Progenitor cell of endocrine pancreas (in vitro differentiated cells): ENCODE measurements around the gene ENDOD1. TPM values are rescaled to one million over a fixed set of nuclear protein-coding genes. Genes with fewer than 3 reads are reported as not detected.

Source experiments
- DNase-seq: peaks from one replicate; pipeline ENCODE4 v3.0.0; 2021; ENCODE audit warnings: low spot score; ENCODE audit not compliant: unreplicated experiment
- H3K27ac Mint-ChIP-seq: 2 replicates; pipeline ENCODE4 v1.8.0; 2021; ENCODE audit warnings: mild to moderate bottlenecking, moderate library complexity, mixed read lengths
- H3K27me3 Mint-ChIP-seq: 2 replicates; pipeline ENCODE4 v1.8.0; 2021; ENCODE audit warnings: mixed read lengths
- H3K36me3 Mint-ChIP-seq: 2 replicates; pipeline ENCODE4 v1.8.0; 2022; ENCODE audit warnings: mixed read lengths; ENCODE audit not compliant: insufficient read depth
- H3K4me1 Mint-ChIP-seq: 2 replicates; pipeline ENCODE4 v1.8.0; 2021; ENCODE audit warnings: low read depth, mixed read lengths
- H3K4me3 Mint-ChIP-seq: 2 replicates; pipeline ENCODE4 v1.8.0; 2021; ENCODE audit warnings: low read depth, mild to moderate bottlenecking, moderate library complexity, mixed read lengths
- H3K9me3 Mint-ChIP-seq: 2 replicates; pipeline ENCODE4 v1.8.0; 2021; ENCODE audit warnings: low read depth, mixed read lengths
- CTCF ChIP-seq: fragments of 200-600 bp; sonication (generic); IDR thresholded peaks from one replicate; pipeline ENCODE4 v1.5.0; 2021; ENCODE audit warnings: antibody characterized with exemption, mild to moderate bottlenecking; ENCODE audit not compliant: unreplicated experiment
- total RNA-seq: library from RNA; stranded (reverse); gene quantifications from 2 replicates; pipeline ENCODE4 v1.2.1, GENCODE V29; 2021

Gene ENDOD1
- total RNA-seq, 1 donor from 2014 or later, result 2.1 TPM

- peaks cover 47% of the 10 kb centered on the region for H3K27me3 Mint-ChIP-seq
- no peak overlapping the region for H3K4me3 Mint-ChIP-seq
- H3K4me1 Mint-ChIP-seq, result peaks cover 6% of the 10 kb centered on the region
- no peak overlapping the region for H3K27ac Mint-ChIP-seq
- DNase-seq, result no peak
- TF ChIP-seq CTCF, result no peak
- no peaks in the 10 kb centered on the region for H3K9me3 Mint-ChIP-seq
- H3K36me3 Mint-ChIP-seq, result no peaks in the 10 kb centered on the region
Measured at GRCh38 chr11:95144313-95145235, 54.9 kb downstream of the ENDOD1 start.

- Mint-ChIP-seq H3K4me1 (peaks cover 9% of the 10 kb centered on the region), H3K9me3 (no peaks in the 10 kb centered on the region), H3K36me3 (no peaks in the 10 kb centered on the region), H3K27ac (no peak overlapping the region), H3K4me3 (no peak overlapping the region), H3K27me3 (peaks cover 42% of the 10 kb centered on the region)
- no peak for TF ChIP-seq CTCF
- no peak for DNase-seq
Measured at GRCh38 chr11:95145430-95146060, 55.9 kb downstream of the ENDOD1 start.

GRCh38 chr11:95147364-95147905 is 57.8 kb downstream of the ENDOD1 start:
- Mint-ChIP-seq H3K27me3 (peaks cover 30% of the 10 kb centered on the region), H3K27ac (no peak overlapping the region)

GRCh38 chr11:95148406-95148805 is 58.8 kb downstream of the ENDOD1 start:
- H3K4me1 Mint-ChIP-seq, result peaks cover 13% of the 10 kb centered on the region
- H3K27ac Mint-ChIP-seq, result no peak overlapping the region
- H3K4me3 Mint-ChIP-seq, result no peak overlapping the region
- peaks cover 24% of the 10 kb centered on the region for H3K27me3 Mint-ChIP-seq
- H3K36me3 Mint-ChIP-seq, result no peaks in the 10 kb centered on the region
- no peaks in the 10 kb centered on the region for H3K9me3 Mint-ChIP-seq
- no peak for DNase-seq
- TF ChIP-seq CTCF, result no peak

More at GRCh38 chr11:95147364-95147905, 57.8 kb downstream of the ENDOD1 start:
- peaks cover 13% of the 10 kb centered on the region for H3K4me1 Mint-ChIP-seq
- no peaks in the 10 kb centered on the region for H3K36me3 Mint-ChIP-seq
- no peak for TF ChIP-seq CTCF
- DNase-seq, result no peak
- H3K9me3 Mint-ChIP-seq, result no peaks in the 10 kb centered on the region
- H3K4me3 Mint-ChIP-seq, result no peak overlapping the region

- H3K4me1 Mint-ChIP-seq, result peaks cover 15% of the 10 kb centered on the region
- H3K27me3 Mint-ChIP-seq, result peaks cover 19% of the 10 kb centered on the region
- no peak for DNase-seq
- H3K36me3 Mint-ChIP-seq, result no peaks in the 10 kb centered on the region
- no peak overlapping the region for H3K4me3 Mint-ChIP-seq
- no peak for TF ChIP-seq CTCF
- no peaks in the 10 kb centered on the region for H3K9me3 Mint-ChIP-seq
- H3K27ac Mint-ChIP-seq, result peak overlapping the region; percentile 95
Measured at GRCh38 chr11:95148938-95149337, 59.3 kb downstream of the ENDOD1 start.
